GM19035 (cell line): ENCODE measurements around the gene KYNU.
"Not testable (repeated sequence)": the region's sequence is repeated elsewhere in the genome, so short reads cannot be mapped to it uniquely, and the experiment has no call there.

Experiments used
- ATAC-seq: cut with Tn5 transposase; IDR thresholded peaks from one replicate; pipeline ENCODE4 v1.9.1; 2021; ENCODE audit not compliant: unreplicated experiment

Gene KYNU

GRCh38 chr2:143083636-143084035, 206.2 kb downstream of the KYNU start:
- ATAC-seq: no peak

- ATAC-seq: no peak
Observed at GRCh38 chr2:143084462-143084861, 207.0 kb downstream of the KYNU start.

- no peak for ATAC-seq
Observed at GRCh38 chr2:143085125-143085784, 207.8 kb downstream of the KYNU start.

- no peak for ATAC-seq
Observed at GRCh38 chr2:143087033-143087432, 209.6 kb downstream of the KYNU start.

- no peak for ATAC-seq
Observed at GRCh38 chr2:143088388-143088787, 210.9 kb downstream of the KYNU start.

- ATAC-seq: not testable (repeated sequence)
Observed at GRCh38 chr2:143089520-143089919, 212.1 kb downstream of the KYNU start.
